Measurements from ENCODE around the gene FBXO33.
A peak's percentile ranks its signal among the peaks of the same experiment; 100 is the strongest.

GRCh38 chr14:39417014-39417413 lies 15.2 kb downstream of the FBXO33 start:
- TF ChIP-seq, protein P1, sequence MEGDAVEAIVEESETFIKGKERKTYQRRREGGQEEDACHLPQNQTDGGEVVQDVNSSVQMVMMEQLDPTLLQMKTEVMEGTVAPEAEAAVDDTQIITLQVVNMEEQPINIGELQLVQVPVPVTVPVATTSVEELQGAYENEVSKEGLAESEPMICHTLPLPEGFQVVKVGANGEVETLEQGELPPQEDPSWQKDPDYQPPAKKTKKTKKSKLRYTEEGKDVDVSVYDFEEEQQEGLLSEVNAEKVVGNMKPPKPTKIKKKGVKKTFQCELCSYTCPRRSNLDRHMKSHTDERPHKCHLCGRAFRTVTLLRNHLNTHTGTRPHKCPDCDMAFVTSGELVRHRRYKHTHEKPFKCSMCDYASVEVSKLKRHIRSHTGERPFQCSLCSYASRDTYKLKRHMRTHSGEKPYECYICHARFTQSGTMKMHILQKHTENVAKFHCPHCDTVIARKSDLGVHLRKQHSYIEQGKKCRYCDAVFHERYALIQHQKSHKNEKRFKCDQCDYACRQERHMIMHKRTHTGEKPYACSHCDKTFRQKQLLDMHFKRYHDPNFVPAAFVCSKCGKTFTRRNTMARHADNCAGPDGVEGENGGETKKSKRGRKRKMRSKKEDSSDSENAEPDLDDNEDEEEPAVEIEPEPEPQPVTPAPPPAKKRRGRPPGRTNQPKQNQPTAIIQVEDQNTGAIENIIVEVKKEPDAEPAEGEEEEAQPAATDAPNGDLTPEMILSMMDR (IDR thresholded peaks at IDR 0.05) = peak; percentile 19; the same call in 1 of the 2 replicates
- no peak for TF ChIP-seq POLR2AphosphoS5 (IDR thresholded peaks at IDR 0.05; ENCODE audit: low read depth, low read length)
